Colonic mucosa (tissue), 4 donors: ENCODE measurements around the gene TRMT112. TPM values are rescaled to one million over a fixed set of nuclear protein-coding genes. Genes with fewer than 3 reads are reported as not detected.

ENCODE experiments used
- DNase-seq: peaks from one replicate; pipeline ENCODE4 v3.0.0-alpha.2; 2020
- H3K27ac ChIP-seq: fragments of 200-600 bp; one replicate; pipeline ENCODE4 v1.8.0; 2021
- H3K27me3 ChIP-seq: fragments of 200-600 bp; one replicate; pipeline ENCODE4 v1.8.0; 2021
- H3K36me3 ChIP-seq: fragments of 200-600 bp; one replicate; pipeline ENCODE4 v1.8.0; 2021
- H3K4me1 ChIP-seq: fragments of 200-600 bp; one replicate; pipeline ENCODE4 v1.8.0; 2021; ENCODE audit warnings: mild to moderate bottlenecking
- H3K4me3 ChIP-seq: fragments of 200-600 bp; one replicate; pipeline ENCODE4 v1.8.0; 2021
- H3K9ac ChIP-seq, 2 donors: one replicate each; pipeline ENCODE4 v1.7.0; 2013; ENCODE audit warnings: control low read depth in 2 of 2, low read depth in 2 of 2, low read length in 2 of 2
- H3K9me3 ChIP-seq: fragments of 200-600 bp; one replicate; pipeline ENCODE4 v1.8.0; 2021
- CTCF ChIP-seq: fragments of 200-600 bp; IDR thresholded peaks from one replicate; pipeline ENCODE4 v1.8.0; 2022; ENCODE audit warnings: antibody characterized with exemption, mild to moderate bottlenecking
- intact Hi-C: fragments of 100-400 bp; cut with DNase I; formaldehyde crosslinking; loops from one replicate; pipeline ENCODE4 v1.14.1; 2022
- total RNA-seq, 2 donors: library from RNA; stranded (reverse); fragmentation: NEBNext Ultra II Directional in 1 of 2; extraction: Animal tissue kit (Norgen Biotek cat#: 25700) in 1 of 2; gene quantifications; one replicate each; pipeline ENCODE4 v1.2.1, GENCODE V29; 2021
- donor health status: healthy.
- donor health status: DM: no; HTN: no; CAD: no.
- donor health status: DM: no; HTN: no; CAD: no.

Gene TRMT112
- total RNA-seq, 2 donors from 2014 or later, result 75.9 to 184 TPM

- intact Hi-C loops, result no loop called here
- no peak overlapping the region for H3K27ac ChIP-seq
- H3K27me3 ChIP-seq, result no peaks in the 10 kb centered on the region
- no peak for DNase-seq
- no peaks in the 10 kb centered on the region for H3K9me3 ChIP-seq
- H3K9ac ChIP-seq, result no peak overlapping the region
- H3K36me3 ChIP-seq, result no peaks in the 10 kb centered on the region
- TF ChIP-seq CTCF, result no peak
- H3K4me1 ChIP-seq, result peaks cover 10% of the 10 kb centered on the region
- H3K4me3 ChIP-seq, result no peak overlapping the region
These were observed 38.7 kb downstream of the TRMT112 start for GRCh38 chr11:64278576-64279190.

GRCh38 chr11:64276653-64277431, 40.5 kb downstream of the TRMT112 start:
- H3K27ac ChIP-seq, result peak overlapping the region; percentile 68
- H3K9me3 ChIP-seq, result no peaks in the 10 kb centered on the region
- TF ChIP-seq CTCF, result no peak
- no peaks in the 10 kb centered on the region for H3K36me3 ChIP-seq
- peak overlapping the region; percentile 32 to 41 for H3K9ac ChIP-seq
- peak; percentile 85 for DNase-seq
- intact Hi-C loops, result no loop called here
- H3K4me3 ChIP-seq, result no peak overlapping the region
- H3K4me1 ChIP-seq, result peaks cover 11% of the 10 kb centered on the region
- no peaks in the 10 kb centered on the region for H3K27me3 ChIP-seq

- no peaks in the 10 kb centered on the region for H3K36me3 ChIP-seq
- H3K27me3 ChIP-seq, result no peaks in the 10 kb centered on the region
- no peak for TF ChIP-seq CTCF
- no peak for DNase-seq
- H3K27ac ChIP-seq, result no peak overlapping the region
- H3K9ac ChIP-seq, result no peak overlapping the region
- intact Hi-C loops, result no loop called here
- no peaks in the 10 kb centered on the region for H3K9me3 ChIP-seq
- H3K4me3 ChIP-seq, result no peak overlapping the region
- peaks cover 11% of the 10 kb centered on the region for H3K4me1 ChIP-seq
These were observed 41.5 kb downstream of the TRMT112 start for GRCh38 chr11:64275841-64276240.

- Histone ChIP-seq H3K9me3 (no peaks in the 10 kb centered on the region), H3K36me3 (no peaks in the 10 kb centered on the region), H3K9ac (no peak overlapping the region), H3K27ac (no peak overlapping the region), H3K4me3 (no peak overlapping the region), H3K27me3 (no peaks in the 10 kb centered on the region), H3K4me1 (peaks cover 11% of the 10 kb centered on the region)
- TF ChIP-seq CTCF, result no peak
- intact Hi-C loops, result no loop called here
- DNase-seq, result no peak
These were observed 42.1 kb downstream of the TRMT112 start for GRCh38 chr11:64275031-64275800.

GRCh38 chr11:64269540-64270220, 47.7 kb downstream of the TRMT112 start:
- peak; percentile 97 for DNase-seq
- peak overlapping the region; percentile 67 for H3K4me3 ChIP-seq
- intact Hi-C loops, result loop anchor here (2.0 kb wide), 1 partner anchor 33 kb away; no protein-coding TSS in a partner anchor
- peaks cover 10% of the 10 kb centered on the region for H3K36me3 ChIP-seq
- H3K4me1 ChIP-seq, result peaks cover 27% of the 10 kb centered on the region
- peak overlapping the region; percentile 98 for H3K27ac ChIP-seq
- H3K9me3 ChIP-seq, result no peaks in the 10 kb centered on the region
- no peak for TF ChIP-seq CTCF
- H3K9ac ChIP-seq, result peak overlapping the region; percentile 80 to 94
- H3K27me3 ChIP-seq, result no peaks in the 10 kb centered on the region
